ENCODE data around the gene UBE2L3.
"Not testable (repeated sequence)": the region's sequence is repeated elsewhere in the genome, so short reads cannot be mapped to it uniquely, and the experiment has no call there.

The UBE2L3 gene

GRCh38 chr22:21573293-21573734 is 5.8 kb downstream of the UBE2L3 start:
- no peak for DNase-seq

- no peak for DNase-seq
Observed at GRCh38 chr22:21573750-21574494, 6.4 kb downstream of the UBE2L3 start.

GRCh38 chr22:21579474-21579851 is 11.9 kb downstream of the UBE2L3 start:
- DNase-seq, result no peak

GRCh38 chr22:21580623-21581007 is 13.1 kb downstream of the UBE2L3 start:
- not testable (repeated sequence) for DNase-seq

- DNase-seq, result not testable (repeated sequence)
Observed at GRCh38 chr22:21581009-21581713, 13.6 kb downstream of the UBE2L3 start.

- no peak for DNase-seq
Observed at GRCh38 chr22:21582801-21583740, 15.6 kb downstream of the UBE2L3 start.

- no peak for DNase-seq
Observed at GRCh38 chr22:21585389-21585788, 17.9 kb downstream of the UBE2L3 start.

GRCh38 chr22:21587803-21588611 is 20.5 kb downstream of the UBE2L3 start:
- no peak for DNase-seq

- no peak for DNase-seq
Observed at GRCh38 chr22:21589396-21589795, 21.9 kb downstream of the UBE2L3 start.

- no peak for DNase-seq
Observed at GRCh38 chr22:21590809-21591641, 23.5 kb downstream of the UBE2L3 start.

- no peak for DNase-seq
Observed at GRCh38 chr22:21591695-21592094, 24.2 kb downstream of the UBE2L3 start.

GRCh38 chr22:21592422-21592821 is 24.9 kb downstream of the UBE2L3 start:
- no peak for DNase-seq

GRCh38 chr22:21593406-21594232 is 26.1 kb downstream of the UBE2L3 start:
- DNase-seq, result no peak

- DNase-seq, result no peak
Observed at GRCh38 chr22:21594865-21595452, 27.4 kb downstream of the UBE2L3 start.

GRCh38 chr22:21596356-21597135 is 29.0 kb downstream of the UBE2L3 start:
- not testable (repeated sequence) for DNase-seq

GRCh38 chr22:21598302-21598701 is 30.8 kb downstream of the UBE2L3 start:
- no peak for DNase-seq

- no peak for DNase-seq
Observed at GRCh38 chr22:21599053-21599893, 31.8 kb downstream of the UBE2L3 start.

GRCh38 chr22:21602579-21602978 is 35.1 kb downstream of the UBE2L3 start:
- no peak for DNase-seq
